Stimulated activated CD4-positive, alpha-beta T cell treated with anti-CD3 and anti-CD28 coated beads, Interleukin-4, amount 100 ng/mL, for 4 hours (primary cell): ENCODE data around the gene MBOAT2.
"Not testable (repeated sequence)": the region's sequence is repeated elsewhere in the genome, so short reads cannot be mapped to it uniquely, and the experiment has no call there.

Experiments
- DNase-seq, 2 experiments: peaks; one replicate each; pipeline ENCODE4 v3.0.0-alpha.2; 2020

The MBOAT2 gene

DNA sequence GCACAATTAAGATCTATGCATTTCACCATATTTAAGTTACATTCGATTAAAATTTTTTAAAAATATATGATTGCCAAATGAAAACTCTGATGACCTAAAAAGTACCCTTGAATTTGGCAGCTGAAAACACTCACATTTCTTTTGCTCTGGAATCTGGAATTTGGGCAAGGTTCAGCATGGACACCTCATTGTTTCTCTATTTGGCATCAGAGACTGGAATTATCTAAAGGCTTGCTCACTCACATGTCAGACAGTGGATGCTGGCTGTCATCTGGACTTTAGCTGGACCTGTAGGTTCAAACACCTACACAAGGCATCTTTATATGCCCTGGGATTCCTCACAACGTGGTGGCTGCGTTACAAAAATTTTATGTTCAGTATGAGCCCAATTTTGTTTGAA lies 16.1 kb downstream of the MBOAT2 start:
- DNase-seq = no peak

- DNase-seq = no peak
Measured at GRCh38 chr2:8986327-8986976, 17.0 kb downstream of the MBOAT2 start.

GRCh38 chr2:8985561-8986326 lies 17.7 kb downstream of the MBOAT2 start:
- no peak for DNase-seq

- DNase-seq = no peak
Measured at GRCh38 chr2:8984855-8985254, 18.6 kb downstream of the MBOAT2 start.

DNA sequence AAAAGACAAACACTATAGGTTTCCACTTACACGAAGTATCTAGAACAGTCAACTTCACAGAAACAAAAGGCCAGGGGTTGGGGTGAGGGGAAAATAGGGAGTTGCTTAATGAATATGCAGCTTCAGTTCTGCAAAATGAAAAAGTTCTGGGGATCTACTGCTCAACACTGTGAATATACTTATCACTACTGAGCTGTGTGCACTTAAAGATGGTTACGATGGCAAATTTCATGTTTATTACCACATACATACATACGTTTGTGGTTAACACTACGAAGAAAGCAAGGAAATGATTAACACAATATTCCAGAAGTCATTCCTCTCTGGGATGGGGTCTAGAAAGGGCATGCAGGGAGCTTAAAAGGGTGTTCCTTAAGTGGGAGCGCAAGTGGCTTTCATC lies 19.3 kb downstream of the MBOAT2 start:
- no peak for DNase-seq

- no peak for DNase-seq
Measured at GRCh38 chr2:8983571-8983970, 19.9 kb downstream of the MBOAT2 start.

DNA sequence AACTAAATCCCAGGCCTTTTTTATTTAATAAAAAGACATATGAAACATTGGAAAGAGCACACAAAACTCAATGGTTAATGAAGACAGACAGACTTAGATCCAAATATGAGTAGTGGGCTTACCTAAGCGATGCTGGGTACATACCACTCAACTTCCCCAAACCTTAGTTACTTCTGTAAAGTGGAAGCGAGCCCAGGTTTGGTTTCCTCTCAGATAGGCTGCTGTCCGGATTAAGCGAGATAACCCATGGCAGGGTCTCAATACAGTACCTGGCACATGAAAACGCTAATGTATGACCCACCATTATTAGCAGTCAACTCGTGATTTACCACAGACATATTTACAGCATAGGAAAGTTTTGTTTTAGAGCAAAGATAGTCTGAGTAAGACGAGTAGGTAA lies 21.6 kb downstream of the MBOAT2 start:
- no peak for DNase-seq

DNA sequence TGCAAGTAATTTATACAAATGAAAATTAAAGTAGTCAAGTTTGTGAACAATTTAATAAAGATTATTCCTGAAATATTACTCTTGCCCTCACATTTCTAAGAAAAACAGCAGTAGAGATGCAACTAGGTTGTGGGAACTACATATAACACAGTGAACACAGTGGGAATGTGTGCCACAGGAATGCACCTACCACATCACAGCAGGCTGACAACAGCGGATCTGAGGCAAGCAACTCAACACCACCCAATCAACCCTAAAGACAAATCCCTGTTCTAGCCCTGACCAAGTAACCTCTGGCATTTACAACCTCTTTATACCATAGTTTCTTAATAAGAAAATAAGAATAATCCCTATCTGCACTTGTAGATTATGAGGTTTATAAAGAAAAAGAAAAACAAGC lies 23.4 kb downstream of the MBOAT2 start:
- DNase-seq = no peak

DNA sequence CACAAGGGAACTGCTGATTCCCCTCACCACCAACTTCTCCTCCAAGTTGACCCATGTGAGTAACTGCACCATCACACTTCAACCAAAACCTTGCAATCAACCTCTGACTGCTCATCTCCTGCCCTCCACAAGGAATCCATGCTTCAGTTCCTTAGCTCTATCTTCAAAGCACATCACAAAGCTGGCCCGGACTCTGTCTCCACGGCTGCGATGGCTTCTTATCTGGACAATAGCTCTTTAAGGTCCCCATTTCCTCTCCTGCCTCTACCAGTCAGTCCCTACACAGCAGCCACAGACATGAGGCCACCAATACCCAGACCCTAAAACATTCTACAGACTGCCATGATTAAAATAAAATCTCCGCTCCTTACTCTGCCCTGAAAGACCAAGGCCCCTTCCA lies 25.7 kb downstream of the MBOAT2 start:
- DNase-seq = no peak

GRCh38 chr2:8976442-8977259 lies 26.8 kb downstream of the MBOAT2 start:
- DNase-seq = no peak

GRCh38 chr2:8974016-8974415 lies 29.5 kb downstream of the MBOAT2 start:
- DNase-seq = no peak

GRCh38 chr2:8973017-8973416 lies 30.5 kb downstream of the MBOAT2 start:
- DNase-seq = not testable (repeated sequence)

DNA sequence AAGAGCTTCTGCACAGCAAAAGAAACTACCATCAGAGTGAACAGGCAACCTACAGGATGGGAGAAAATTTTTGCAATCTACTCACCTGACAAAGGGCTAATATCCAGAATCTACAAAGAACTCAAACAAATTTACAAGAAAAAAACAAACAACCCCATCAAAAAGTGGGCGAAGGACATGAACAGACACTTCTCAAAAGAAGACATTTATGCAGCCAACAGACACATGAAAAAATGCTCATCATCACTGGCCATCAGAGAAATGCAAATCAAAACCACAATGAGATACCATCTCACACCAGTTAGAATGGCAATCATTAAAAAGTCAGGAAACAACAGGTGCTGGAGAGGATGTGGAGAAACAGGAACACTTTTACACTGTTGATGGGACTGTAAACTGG lies 30.9 kb downstream of the MBOAT2 start:
- not testable (repeated sequence) for DNase-seq

- DNase-seq = not testable (repeated sequence)
Measured at GRCh38 chr2:8969348-8969747, 34.1 kb downstream of the MBOAT2 start.

DNA sequence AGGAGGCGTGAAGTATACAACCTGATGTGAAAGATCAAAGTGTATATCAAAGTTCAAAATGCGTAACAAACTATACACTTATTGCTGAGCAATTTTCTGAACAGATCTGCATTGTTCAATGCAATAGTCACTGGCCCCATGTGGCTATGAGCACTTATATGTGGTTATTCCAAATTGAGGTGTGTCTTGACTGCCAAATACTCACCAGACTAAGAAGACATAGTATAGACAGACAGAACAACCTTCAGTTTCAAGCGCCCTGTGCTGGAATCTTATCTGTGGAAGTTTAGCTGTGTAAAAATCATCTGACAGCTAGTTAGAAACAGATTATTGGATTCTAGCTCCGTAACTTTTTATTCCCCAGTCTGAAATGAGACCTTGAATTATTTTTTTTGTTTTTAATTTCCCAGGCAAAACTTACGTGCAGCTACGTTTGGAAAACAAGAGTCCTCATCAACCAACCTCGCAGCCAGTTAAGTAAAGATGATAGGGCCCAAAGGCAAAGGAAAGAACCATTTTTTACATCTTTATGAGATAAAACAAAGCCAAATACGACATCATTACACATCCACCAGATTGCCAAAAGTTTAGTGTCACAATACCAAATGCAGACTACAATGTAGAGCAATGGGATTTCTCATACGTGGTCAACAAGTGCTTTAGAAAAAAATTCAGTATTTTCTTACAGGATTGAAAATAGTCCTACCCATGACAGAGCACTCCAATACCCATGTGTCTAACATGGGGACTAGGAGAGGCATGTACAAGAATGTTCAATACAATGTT lies 37.2 kb downstream of the MBOAT2 start:
- DNase-seq = no peak

DNA sequence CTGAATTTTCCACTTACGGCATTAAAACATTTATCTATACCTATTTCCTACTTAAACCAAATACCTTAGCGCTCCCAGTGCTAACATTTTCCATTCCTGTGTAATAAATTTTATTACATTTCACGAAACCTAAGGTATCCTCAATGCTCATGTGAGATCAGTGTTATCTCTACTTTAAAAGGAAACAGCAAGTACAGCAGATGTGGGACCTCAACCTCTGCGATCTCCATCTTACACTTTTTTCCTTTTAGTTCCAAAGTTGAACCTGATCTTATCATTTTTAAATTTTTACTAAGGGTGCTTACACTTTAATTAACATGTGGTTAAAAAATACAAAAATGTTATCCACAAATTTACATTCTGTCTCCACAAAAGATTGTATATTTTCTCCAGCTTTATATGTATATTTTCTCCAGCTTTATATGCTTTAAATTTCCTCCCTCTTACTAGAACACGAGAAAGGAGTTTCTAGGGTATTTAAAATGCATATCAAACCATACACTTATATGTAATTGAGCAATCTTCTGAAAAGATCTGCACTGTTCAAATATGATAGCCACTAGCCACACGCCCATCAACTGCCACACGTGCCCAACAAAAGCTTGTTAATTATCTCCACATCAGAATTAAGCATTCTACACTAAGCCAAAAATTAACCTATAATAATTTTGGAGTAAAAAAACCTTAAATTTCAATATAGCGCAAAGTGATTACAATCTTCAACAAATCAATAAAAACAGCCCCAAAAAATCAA lies 38.1 kb downstream of the MBOAT2 start:
- DNase-seq = no peak

GRCh38 chr2:8962890-8963289 lies 40.6 kb downstream of the MBOAT2 start:
- DNase-seq = no peak

GRCh38 chr2:8957628-8958027 lies 45.9 kb downstream of the MBOAT2 start:
- no peak for DNase-seq

DNA sequence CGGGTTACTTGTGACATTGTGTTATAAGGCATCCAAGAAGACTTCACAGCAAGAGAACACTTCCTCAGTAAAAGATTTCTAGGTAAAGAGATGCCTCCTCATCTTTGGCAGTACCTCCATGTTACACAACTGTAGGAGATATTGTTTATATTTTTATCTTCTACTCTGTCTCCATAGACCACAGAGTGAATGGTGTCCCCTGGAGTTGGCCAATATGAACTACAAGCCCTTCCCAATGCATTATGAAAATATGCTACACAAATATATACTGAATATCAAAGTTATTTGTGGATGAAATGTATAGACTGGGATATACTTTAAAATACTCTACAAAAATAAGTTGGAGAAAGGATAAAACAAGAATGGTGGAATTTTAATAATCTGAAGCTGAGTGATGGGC lies 46.7 kb downstream of the MBOAT2 start:
- no peak for DNase-seq

GRCh38 chr2:8954990-8955389 lies 48.5 kb downstream of the MBOAT2 start:
- no peak for DNase-seq

GRCh38 chr2:8953525-8953924 lies 50.0 kb downstream of the MBOAT2 start:
- no peak for DNase-seq

GRCh38 chr2:8939486-8940114 lies 63.9 kb downstream of the MBOAT2 start:
- DNase-seq = no peak
